CD4-positive, CD25-positive, alpha-beta regulatory T cell (primary cell): ENCODE data around the gene KATNIP. TPM values are rescaled to one million over a fixed set of nuclear protein-coding genes. Genes with fewer than 3 reads are reported as not detected.

Experiments used
- ATAC-seq, 2 donors: fragments of 150-1000 bp; cut with Tn5 transposase; one replicate each; pipeline ENCODE4 v1.10.0; 2021; ENCODE audit warnings: low read depth in 2 of 2, moderate number of reproducible peaks in 2 of 2, moderate library complexity in 1 of 2
- DNase-seq, 3 donors: peaks; one replicate each; pipeline versions ENCODE4 v3.0.0 to v3.0.0-alpha.2; 2012 to 2022; ENCODE audit warnings: mixed read lengths in 1 of 3
- H3K27ac ChIP-seq: one replicate; pipeline ENCODE4 v1.7.0; 2013; ENCODE audit warnings: mild to moderate bottlenecking, low read length; ENCODE audit not compliant: insufficient read depth, poor library complexity, severe bottlenecking
- H3K27me3 ChIP-seq: one replicate; pipeline ENCODE4 v1.7.0; 2013; ENCODE audit warnings: low read length; ENCODE audit not compliant: control insufficient read depth, insufficient read depth
- H3K36me3 ChIP-seq: one replicate; pipeline ENCODE4 v1.7.0; 2013; ENCODE audit warnings: mild to moderate bottlenecking, low read length, moderate library complexity; ENCODE audit not compliant: control insufficient read depth, insufficient read depth
- H3K4me1 ChIP-seq: 2 replicates; pipeline ENCODE4 v1.7.0; 2013; ENCODE audit warnings: mild to moderate bottlenecking, low read length; ENCODE audit not compliant: insufficient read depth, control insufficient read depth, poor library complexity, severe bottlenecking
- H3K4me3 ChIP-seq: one replicate; pipeline ENCODE4 v1.7.0; 2013; ENCODE audit warnings: low read depth, mild to moderate bottlenecking, low read length, moderate library complexity
- H3K9me3 ChIP-seq, 2 experiments: 1 replicate in 1 of 2; 2 replicates in 1 of 2; pipeline ENCODE4 v1.7.0; 2013; ENCODE audit warnings: low read length in 2 of 2, mild to moderate bottlenecking in 1 of 2, moderate library complexity in 1 of 2; ENCODE audit not compliant: control insufficient read depth in 2 of 2
- H3K27ac Mint-ChIP-seq, 3 donors: one replicate each; pipeline ENCODE4 v1.8.0; 2020 to 2022; ENCODE audit warnings: mild to moderate bottlenecking in 3 of 3, mixed read lengths in 3 of 3, moderate library complexity in 2 of 3
- H3K27me3 Mint-ChIP-seq: one replicate; pipeline ENCODE4 v1.8.0; 2022; ENCODE audit warnings: mild to moderate bottlenecking, mixed read lengths
- H3K36me3 Mint-ChIP-seq: one replicate; pipeline ENCODE4 v1.8.0; 2020; ENCODE audit warnings: mixed read lengths
- H3K4me1 Mint-ChIP-seq, 4 donors: one replicate each; pipeline ENCODE4 v1.8.0; 2020 to 2022; ENCODE audit warnings: mixed read lengths in 4 of 4, mild to moderate bottlenecking in 1 of 4
- H3K4me3 Mint-ChIP-seq, 4 donors: one replicate each; pipeline ENCODE4 v1.8.0; 2020 to 2022; ENCODE audit warnings: mild to moderate bottlenecking in 4 of 4, mixed read lengths in 4 of 4, moderate library complexity in 3 of 4
- H3K9me3 Mint-ChIP-seq, 7 donors: one replicate each; pipeline ENCODE4 v1.8.0; 2020 to 2022; ENCODE audit warnings: mixed read lengths in 7 of 7, mild to moderate bottlenecking in 3 of 7, moderate library complexity in 2 of 7
- polyA plus RNA-seq, 4 donors: library from polyadenylated mRNA; unstranded; fragments of 300-500 nt; fragmentation: Illumina TruSeq; gene quantifications; one replicate each; pipeline ENCODE4 v1.2.3, GENCODE V29; 2021
- total RNA-seq: library from RNA; stranded (reverse); gene quantifications from one replicate; pipeline ENCODE4 v1.2.3, GENCODE V29; 2022

Gene KATNIP
- total and polyA plus RNA-seq, 5 donors from 2014 or later, result 1.4 to 31.5 (median 3.4) TPM

DNA sequence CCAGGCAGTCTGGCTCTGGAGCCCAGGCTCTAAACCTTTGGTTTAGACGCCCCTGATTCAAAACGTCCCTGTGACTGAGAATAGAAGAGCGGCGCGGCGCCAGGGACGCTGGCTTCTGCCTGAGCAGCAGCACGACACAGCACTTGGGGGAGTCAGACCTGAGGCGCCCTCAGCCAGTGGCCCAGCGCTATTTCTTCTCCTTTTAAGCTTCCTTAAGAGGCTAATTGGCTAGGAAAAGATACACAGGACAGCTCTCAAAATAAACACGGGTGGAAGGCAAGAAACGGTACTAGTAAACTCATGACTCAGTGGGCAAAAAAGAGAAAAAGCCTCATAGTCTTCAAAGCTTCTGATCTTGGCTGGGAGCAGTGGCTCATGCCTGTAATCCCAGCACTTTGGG lies 35.1 kb upstream of the KATNIP start:
- no peak overlapping the region for H3K27ac Mint-ChIP-seq
- Histone ChIP-seq H3K27me3 (no peaks in the 10 kb centered on the region), H3K9me3 (no peaks in the 10 kb centered on the region), H3K27ac (no peak overlapping the region), H3K4me3 (no peak overlapping the region), H3K36me3 (peaks cover 58% of the 10 kb centered on the region), H3K4me1 (no peaks in the 10 kb centered on the region)
- no peaks in the 10 kb centered on the region for H3K9me3 Mint-ChIP-seq
- ATAC-seq (no peak), DNase-seq (no peak)
- peaks cover 64% of the 10 kb centered on the region for H3K36me3 Mint-ChIP-seq
- no peak overlapping the region for H3K4me3 Mint-ChIP-seq
- no peaks in the 10 kb centered on the region for H3K27me3 Mint-ChIP-seq
- peaks cover 0 to 12% (median 2%) of the 10 kb centered on the region in 4 donors for H3K4me1 Mint-ChIP-seq

- Histone ChIP-seq H3K27me3 (no peaks in the 10 kb centered on the region), H3K27ac (no peak overlapping the region), H3K9me3 (no peaks in the 10 kb centered on the region), H3K36me3 (peaks cover 52% of the 10 kb centered on the region), H3K4me3 (no peak overlapping the region), H3K4me1 (no peaks in the 10 kb centered on the region)
- no peaks in the 10 kb centered on the region for H3K27me3 Mint-ChIP-seq
- no peak overlapping the region for H3K27ac Mint-ChIP-seq
- no peak overlapping the region for H3K4me3 Mint-ChIP-seq
- peaks cover 0 to 12% (median 2%) of the 10 kb centered on the region in 4 donors for H3K4me1 Mint-ChIP-seq
- H3K9me3 Mint-ChIP-seq, result no peaks in the 10 kb centered on the region
- no peak for ATAC-seq
- H3K36me3 Mint-ChIP-seq, result peaks cover 59% of the 10 kb centered on the region
- peak in 1 of 3 donors; percentile 47 for DNase-seq
Measured at GRCh38 chr16:27515874-27516353, 34.0 kb upstream of the KATNIP start.

DNA sequence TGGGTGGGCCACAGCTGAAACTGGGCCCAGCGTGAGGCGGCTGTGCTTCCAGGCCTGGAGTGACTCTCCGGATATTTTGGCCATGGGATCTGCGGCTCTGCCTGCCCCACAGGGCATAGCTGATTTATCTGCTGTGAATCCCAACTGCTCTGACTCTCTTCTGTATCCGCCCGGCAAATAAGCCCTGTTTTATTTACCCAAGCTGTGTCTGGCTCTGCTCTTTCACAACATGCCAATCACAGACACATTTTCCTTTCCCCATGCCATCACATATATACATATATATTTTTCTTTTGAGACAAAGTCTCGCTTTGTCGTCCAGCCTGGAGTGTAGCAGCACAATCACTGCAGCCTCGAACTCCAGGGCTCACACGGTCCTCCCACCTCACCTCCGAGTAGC lies 33.6 kb upstream of the KATNIP start:
- Histone ChIP-seq H3K4me3 (no peak overlapping the region), H3K9me3 (no peaks in the 10 kb centered on the region), H3K27me3 (no peaks in the 10 kb centered on the region), H3K27ac (no peak overlapping the region), H3K36me3 (peaks cover 47% of the 10 kb centered on the region), H3K4me1 (no peaks in the 10 kb centered on the region)
- DNase-seq (no peak), ATAC-seq (no peak)
- Mint-ChIP-seq H3K27ac (no peak overlapping the region), H3K27me3 (no peaks in the 10 kb centered on the region), H3K4me3 (no peak overlapping the region), H3K9me3 (no peaks in the 10 kb centered on the region), H3K4me1 (peaks cover 0 to 12% (median 2%) of the 10 kb centered on the region in 4 donors), H3K36me3 (peaks cover 58% of the 10 kb centered on the region)

DNA sequence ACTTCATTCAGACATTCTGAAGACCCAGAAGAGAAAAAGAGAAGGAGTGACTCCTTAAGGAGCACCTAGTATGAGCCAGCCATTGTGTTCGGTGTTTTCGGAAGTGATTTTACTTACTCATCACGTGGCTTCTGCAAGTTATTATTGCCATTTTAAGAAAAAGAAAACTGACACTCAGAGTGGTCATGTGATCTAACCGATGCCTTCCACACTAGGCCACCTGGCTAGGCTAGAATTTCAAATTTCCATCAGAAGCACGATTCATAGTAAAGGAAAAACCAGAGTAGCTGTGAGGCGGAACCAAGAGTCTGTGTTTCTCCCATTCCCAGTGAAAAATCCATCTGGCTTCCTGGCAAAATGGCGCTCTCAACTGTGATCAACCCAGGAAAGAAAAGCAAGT lies 32.3 kb upstream of the KATNIP start:
- DNase-seq (no peak), ATAC-seq (no peak)
- Histone ChIP-seq H3K9me3 (no peaks in the 10 kb centered on the region), H3K36me3 (peaks cover 41% of the 10 kb centered on the region), H3K4me3 (no peak overlapping the region), H3K4me1 (no peaks in the 10 kb centered on the region), H3K27me3 (no peaks in the 10 kb centered on the region), H3K27ac (no peak overlapping the region)
- H3K27me3 Mint-ChIP-seq, result no peaks in the 10 kb centered on the region
- H3K4me1 Mint-ChIP-seq, result peaks cover 0 to 12% (median 5%) of the 10 kb centered on the region in 4 donors
- no peaks in the 10 kb centered on the region for H3K9me3 Mint-ChIP-seq
- no peak overlapping the region for H3K27ac Mint-ChIP-seq
- no peak overlapping the region for H3K4me3 Mint-ChIP-seq
- H3K36me3 Mint-ChIP-seq, result peaks cover 58% of the 10 kb centered on the region

DNA sequence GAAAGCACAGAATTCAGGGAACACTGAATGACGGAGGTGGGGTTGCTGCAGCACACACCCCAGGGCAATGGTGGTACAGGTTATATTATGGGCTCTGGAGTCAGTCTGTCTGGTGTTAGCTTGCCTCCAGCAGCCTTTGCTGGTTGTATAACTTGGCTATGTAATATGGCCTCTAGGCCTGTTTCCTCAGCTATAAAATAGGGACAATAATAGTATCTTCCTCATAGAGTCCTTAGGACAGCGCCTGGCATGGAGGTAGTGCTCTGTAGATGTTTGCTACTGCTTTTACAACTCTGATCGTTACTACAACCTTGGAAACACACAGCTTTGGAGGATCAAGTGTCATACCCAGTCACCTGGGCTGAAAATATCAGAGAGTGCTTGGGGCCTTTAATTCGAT lies 31.7 kb upstream of the KATNIP start:
- peaks cover 0 to 12% (median 5%) of the 10 kb centered on the region in 4 donors for H3K4me1 Mint-ChIP-seq

DNA sequence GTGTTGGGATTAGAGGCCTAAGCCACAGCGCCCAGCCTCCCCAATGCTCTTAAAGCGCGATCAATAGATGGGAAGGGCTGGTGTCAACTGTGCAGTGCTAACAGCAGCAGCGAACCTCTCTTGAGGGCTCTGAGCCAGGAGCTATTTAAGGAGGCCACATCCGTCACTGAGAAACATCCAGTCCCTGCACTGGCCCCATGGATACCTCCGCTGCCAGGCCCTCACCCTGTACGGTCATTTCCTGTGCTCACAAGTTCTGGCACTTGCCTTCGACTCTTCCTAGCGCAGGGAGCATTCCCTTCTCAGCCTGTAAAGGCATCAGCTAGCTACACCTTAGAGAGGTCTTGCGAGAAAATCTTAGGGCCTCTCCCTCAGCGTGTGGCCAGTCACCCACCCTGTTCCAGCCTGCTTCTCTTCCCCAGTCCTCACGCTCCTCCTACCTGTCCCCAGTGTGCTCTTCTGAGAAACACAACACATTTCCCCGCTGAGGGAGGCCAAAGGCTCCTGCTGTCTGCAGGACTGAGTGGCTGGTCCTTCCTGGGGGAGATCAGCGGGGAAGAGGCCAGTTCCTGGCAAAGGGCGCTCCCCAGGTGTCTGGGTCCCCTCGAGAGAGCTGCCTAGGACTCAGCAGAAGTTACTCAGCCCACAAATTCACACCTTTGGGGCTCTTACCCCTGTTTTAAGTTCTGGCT lies 28.8 kb upstream of the KATNIP start:
- peaks cover 54% of the 10 kb centered on the region for H3K36me3 Mint-ChIP-seq
- no peaks in the 10 kb centered on the region for H3K9me3 Mint-ChIP-seq
- no peak overlapping the region for H3K27ac Mint-ChIP-seq

More for the DNA sequence above, 31.7 kb upstream of the KATNIP start:
- Mint-ChIP-seq H3K9me3 (no peaks in the 10 kb centered on the region), H3K27me3 (no peaks in the 10 kb centered on the region), H3K4me3 (no peak overlapping the region), H3K27ac (peak overlapping the region in 1 of 3 donors; percentile 20), H3K36me3 (peaks cover 58% of the 10 kb centered on the region)
- no peak for ATAC-seq
- Histone ChIP-seq H3K27me3 (no peaks in the 10 kb centered on the region), H3K4me1 (no peaks in the 10 kb centered on the region), H3K36me3 (peaks cover 43% of the 10 kb centered on the region), H3K27ac (no peak overlapping the region), H3K4me3 (no peak overlapping the region), H3K9me3 (no peaks in the 10 kb centered on the region)
- DNase-seq, result no peak

DNA sequence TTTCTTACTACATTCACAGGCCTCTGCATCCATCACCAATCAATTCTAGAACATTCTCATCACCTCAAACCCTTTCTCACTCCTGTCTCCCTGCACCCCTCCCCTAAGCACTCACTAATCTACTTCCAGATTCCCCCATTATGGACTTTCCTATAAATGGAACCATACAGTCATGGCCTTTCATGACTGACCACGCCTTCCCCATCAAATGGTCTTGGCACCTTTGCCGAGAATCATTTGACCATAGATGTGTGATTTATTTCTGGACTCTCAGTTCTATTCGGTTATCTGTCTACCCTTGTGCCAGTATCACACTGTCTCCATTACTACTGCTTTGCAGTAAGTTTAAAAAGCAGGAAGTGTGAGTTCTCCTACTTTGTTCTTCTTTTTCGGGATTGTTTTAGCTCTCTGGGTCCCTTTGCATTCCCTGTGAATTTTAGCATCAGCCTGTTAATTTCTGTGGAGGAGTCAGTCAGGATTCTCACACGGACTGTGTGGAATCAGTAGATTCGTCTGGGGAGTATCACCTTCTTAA lies 27.7 kb upstream of the KATNIP start:
- peak overlapping the region in 1 of 3 donors; percentile 93 for H3K27ac Mint-ChIP-seq
- peaks cover 0 to 5% (median 2%) of the 10 kb centered on the region in 4 donors for H3K4me1 Mint-ChIP-seq
- Histone ChIP-seq H3K4me1 (no peaks in the 10 kb centered on the region), H3K27me3 (no peaks in the 10 kb centered on the region), H3K9me3 (no peaks in the 10 kb centered on the region), H3K27ac (no peak overlapping the region), H3K4me3 (no peak overlapping the region), H3K36me3 (peaks cover 63% of the 10 kb centered on the region)
- H3K27me3 Mint-ChIP-seq, result no peaks in the 10 kb centered on the region
- H3K4me3 Mint-ChIP-seq, result no peak overlapping the region
- DNase-seq, result no peak
- peaks cover 53% of the 10 kb centered on the region for H3K36me3 Mint-ChIP-seq
- no peaks in the 10 kb centered on the region for H3K9me3 Mint-ChIP-seq
- no peak for ATAC-seq

More for the DNA sequence above, 28.8 kb upstream of the KATNIP start:
- DNase-seq, result no peak
- Histone ChIP-seq H3K4me3 (no peak overlapping the region), H3K4me1 (no peaks in the 10 kb centered on the region), H3K9me3 (no peaks in the 10 kb centered on the region), H3K27ac (no peak overlapping the region), H3K27me3 (no peaks in the 10 kb centered on the region), H3K36me3 (peaks cover 64% of the 10 kb centered on the region)
- peaks cover 0 to 10% (median 3%) of the 10 kb centered on the region in 4 donors for H3K4me1 Mint-ChIP-seq
- no peaks in the 10 kb centered on the region for H3K27me3 Mint-ChIP-seq
- no peak overlapping the region for H3K4me3 Mint-ChIP-seq
- no peak for ATAC-seq

DNA sequence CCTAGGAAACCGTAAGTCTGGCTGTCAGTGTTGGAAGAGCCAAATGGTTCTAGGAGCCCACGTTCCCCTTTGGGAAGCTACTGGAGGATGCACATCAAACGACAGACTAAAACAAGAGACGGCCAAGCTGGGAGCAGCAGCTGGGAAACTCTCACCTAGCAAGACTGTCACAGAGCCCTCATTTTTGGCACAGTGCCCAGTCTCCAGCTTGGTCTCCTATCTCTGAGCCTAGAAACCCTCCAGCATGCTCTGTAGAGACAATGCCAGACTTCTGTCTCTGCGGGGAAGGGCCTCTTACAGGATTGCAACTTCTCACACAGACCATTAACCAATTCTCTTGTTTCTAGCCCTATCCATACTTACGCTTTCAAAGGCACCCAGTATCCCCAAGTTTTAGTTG lies 23.8 kb upstream of the KATNIP start:
- peaks cover 0 to 5% (median 0%) of the 10 kb centered on the region in 4 donors for H3K4me1 Mint-ChIP-seq
- no peak for DNase-seq
- Histone ChIP-seq H3K4me1 (no peaks in the 10 kb centered on the region), H3K36me3 (peaks cover 84% of the 10 kb centered on the region), H3K4me3 (no peak overlapping the region), H3K27ac (no peak overlapping the region), H3K27me3 (no peaks in the 10 kb centered on the region), H3K9me3 (no peaks in the 10 kb centered on the region)
- H3K27me3 Mint-ChIP-seq, result no peaks in the 10 kb centered on the region
- peak overlapping the region in 1 of 4 donors; percentile 38 for H3K4me3 Mint-ChIP-seq
- H3K9me3 Mint-ChIP-seq, result no peaks in the 10 kb centered on the region
- H3K27ac Mint-ChIP-seq, result no peak overlapping the region
- H3K36me3 Mint-ChIP-seq, result peaks cover 67% of the 10 kb centered on the region
- ATAC-seq, result no peak
